Upper lobe of left lung (tissue), 6 donors: ENCODE measurements around the gene MYCBPAP. TPM values are rescaled to one million over a fixed set of nuclear protein-coding genes. Genes with fewer than 3 reads are reported as not detected.

Experiments
- ATAC-seq, 2 donors: fragments of 200-7000 bp; cut with Tn5 transposase; one replicate each; pipeline ENCODE4 v1.9.1; 2022; ENCODE audit warnings: mild to moderate bottlenecking in 2 of 2, moderate library complexity in 2 of 2; ENCODE audit not compliant: low FRiP score in 2 of 2
- DNase-seq, 2 donors: peaks; one replicate each; pipeline ENCODE4 v3.0.0-alpha.2; 2019 to 2020
- H3K27ac ChIP-seq, 4 donors: fragments of 200-600 bp; sonication (generic); one replicate each; pipeline ENCODE4 v1.5.1; 2016 to 2019
- H3K27me3 ChIP-seq, 4 donors: fragments of 200-600 bp; sonication (generic); one replicate each; pipeline ENCODE4 v1.5.1; 2017 to 2019
- H3K36me3 ChIP-seq, 4 donors: fragments of 200-600 bp; sonication (generic); one replicate each; pipeline ENCODE4 v1.5.1; 2016 to 2019
- H3K4me1 ChIP-seq, 4 donors: fragments of 200-600 bp; sonication (generic); one replicate each; pipeline ENCODE4 v1.5.1; 2018 to 2019
- H3K4me3 ChIP-seq, 4 donors: fragments of 200-600 bp; sonication (generic); one replicate each; pipeline ENCODE4 v1.5.1; 2017 to 2019; ENCODE audit warnings: mild to moderate bottlenecking in 2 of 4, moderate library complexity in 1 of 4
- H3K9me3 ChIP-seq, 4 donors: fragments of 200-600 bp; sonication (generic); one replicate each; pipeline ENCODE4 v1.5.1; 2018 to 2019
- CTCF ChIP-seq, 6 experiments: fragments of 450-650 bp in 4 of 6; fragments of 200-600 bp in 2 of 6; sonication (generic) in 2 of 6; IDR thresholded peaks; one replicate each; pipeline ENCODE4 v1.5.1; 2016 to 2019; ENCODE audit warnings: antibody characterized with exemption in 6 of 6
- EP300 ChIP-seq, 4 donors: sonication (generic); formaldehyde crosslinking; IDR thresholded peaks; one replicate each; pipeline ENCODE4 v1.5.1; 2017; ENCODE audit warnings: antibody characterized with exemption in 4 of 4, control low read depth in 2 of 4
- POLR2A ChIP-seq, 4 donors: fragments of 450-650 bp; IDR thresholded peaks; one replicate each; pipeline ENCODE4 v1.5.1; 2016 to 2017; ENCODE audit warnings: antibody characterized with exemption in 4 of 4, mild to moderate bottlenecking in 2 of 4
- POLR2AphosphoS5 ChIP-seq, 2 donors: sonication (generic); formaldehyde crosslinking; IDR thresholded peaks; one replicate each; pipeline ENCODE4 v1.5.1; 2017; ENCODE audit warnings: antibody characterized with exemption in 2 of 2
- WGBS, 2 donors: methylation state at CpG; one replicate each; pipeline ENCODE4 v1.1.5; 2017 to 2018; 5-methylcytosine and 5-hydroxymethylcytosine counted together
- total RNA-seq, 6 donors: library from RNA; depleted of rRNA in 4 of 6; stranded (reverse); fragments of >200 nt in 4 of 6; gene quantifications; one replicate each; pipeline versions ENCODE4 v1.1.0 to v1.2.1, GENCODE V29; 2016 to 2021
- donor health status: DM: no; HTN: no; CAD: no; lungs with moderate emphysema.
- donor health status: DM: no; HTN: yes; CAD: no; lungs with severe emphysema.

MYCBPAP gene
- total RNA-seq, 6 donors from 2014 or later: 1.0 to 14.7 (median 4.2) TPM

- TF ChIP-seq CTCF (IDR thresholded peaks at IDR 0.05): no peak
- TF ChIP-seq POLR2AphosphoS5 (IDR thresholded peaks at IDR 0.05): no peak
- no peaks in the 10 kb centered on the region for H3K9me3 ChIP-seq
- H3K27me3 ChIP-seq: no peaks in the 10 kb centered on the region
- H3K4me3 ChIP-seq: no peak overlapping the region
- no peak for DNase-seq
- H3K27ac ChIP-seq: no peak overlapping the region
- no peaks in the 10 kb centered on the region for H3K4me1 ChIP-seq
- H3K36me3 ChIP-seq: peaks cover 0 to 15% (median 11%) of the 10 kb centered on the region in 4 donors
- WGBS, 2 donors: 91 to 100% methylated on average over 1 to 9 of the region's 9 CpGs
- no peak for ATAC-seq
Measured at GRCh38 chr17:50460831-50461526, 47.3 kb upstream of the MYCBPAP start.

- peaks cover 0 to 15% (median 11%) of the 10 kb centered on the region in 4 donors for H3K36me3 ChIP-seq
- no peak for ATAC-seq
- DNase-seq: no peak
- H3K27ac ChIP-seq: no peak overlapping the region
- no peak for TF ChIP-seq POLR2A (IDR thresholded peaks at IDR 0.05)
- TF ChIP-seq CTCF (IDR thresholded peaks at IDR 0.05): no peak
- TF ChIP-seq POLR2AphosphoS5 (IDR thresholded peaks at IDR 0.05): no peak
- no peak for TF ChIP-seq EP300 (IDR thresholded peaks at IDR 0.05)
- peaks cover 0 to 5% (median 0%) of the 10 kb centered on the region in 4 donors for H3K4me1 ChIP-seq
- no peaks in the 10 kb centered on the region for H3K9me3 ChIP-seq
- no peaks in the 10 kb centered on the region for H3K27me3 ChIP-seq
- 94 to 99% methylated on average over 9 to 13 of the region's 14 CpGs for WGBS, 2 donors
- H3K4me3 ChIP-seq: no peak overlapping the region
Measured at GRCh38 chr17:50461550-50462132, 46.6 kb upstream of the MYCBPAP start.

GRCh38 chr17:50462446-50462845 is 45.8 kb upstream of the MYCBPAP start:
- TF ChIP-seq EP300 (IDR thresholded peaks at IDR 0.05): no peak
- TF ChIP-seq POLR2A (IDR thresholded peaks at IDR 0.05): no peak
- TF ChIP-seq CTCF (IDR thresholded peaks at IDR 0.05): no peak
- TF ChIP-seq POLR2AphosphoS5 (IDR thresholded peaks at IDR 0.05): no peak
- Histone ChIP-seq H3K4me1 (peaks cover 0 to 5% (median 0%) of the 10 kb centered on the region in 4 donors), H3K4me3 (no peak overlapping the region), H3K27me3 (peaks cover 0 to 6% (median 0%) of the 10 kb centered on the region in 4 donors), H3K27ac (no peak overlapping the region), H3K36me3 (peaks cover 0 to 15% (median 11%) of the 10 kb centered on the region in 4 donors), H3K9me3 (no peaks in the 10 kb centered on the region)
- ATAC-seq (no peak), DNase-seq (no peak)
- 70 to 88% methylated on average over 6 to 9 of the region's 9 CpGs for WGBS, 2 donors

- ATAC-seq: no peak
- no peak for TF ChIP-seq POLR2AphosphoS5 (IDR thresholded peaks at IDR 0.05)
- TF ChIP-seq CTCF (IDR thresholded peaks at IDR 0.05): no peak
- TF ChIP-seq POLR2A (IDR thresholded peaks at IDR 0.05): no peak
- TF ChIP-seq EP300 (IDR thresholded peaks at IDR 0.05): no peak
- no peak overlapping the region for H3K4me3 ChIP-seq
- peaks cover 0 to 15% (median 11%) of the 10 kb centered on the region in 4 donors for H3K36me3 ChIP-seq
- no peaks in the 10 kb centered on the region for H3K9me3 ChIP-seq
- peaks cover 0 to 14% (median 4%) of the 10 kb centered on the region in 4 donors for H3K27me3 ChIP-seq
- H3K4me1 ChIP-seq: peaks cover 8 to 18% (median 9%) of the 10 kb centered on the region in 4 donors
- whole genome bisulfite sequencing, 2 donors: 94 to 97% methylated on average over 3 of the region's 3 CpGs
- no peak for DNase-seq
- H3K27ac ChIP-seq: no peak overlapping the region
Measured at GRCh38 chr17:50464121-50464520, 44.1 kb upstream of the MYCBPAP start.
